Stimulated activated CD4-positive, alpha-beta T cell treated with anti-CD3 and anti-CD28 coated beads, TNF-alpha, amount 100 ng/mL, for 48 hours (primary cell): Measurements from ENCODE around the gene PRKCZ.
A peak's percentile ranks its signal among the peaks of the same experiment; 100 is the strongest.

Experiments used
- DNase-seq, 3 donors: peaks; one replicate each; pipeline ENCODE4 v3.0.0-alpha.2; 2020; ENCODE audit warnings: low read depth in 3 of 3

PRKCZ gene

GRCh38 chr1:2229037-2229864 lies 179.0 kb downstream of the PRKCZ start:
- DNase-seq = no peak

GRCh38 chr1:2229911-2230731 lies 179.9 kb downstream of the PRKCZ start:
- no peak for DNase-seq

- no peak for DNase-seq
Measured at GRCh38 chr1:2230781-2231531, 180.7 kb downstream of the PRKCZ start.

- DNase-seq = peak in 1 of 3 donors; percentile 61
Measured at GRCh38 chr1:2231532-2232254, 181.5 kb downstream of the PRKCZ start.

- DNase-seq = no peak
Measured at GRCh38 chr1:2232255-2232915, 182.2 kb downstream of the PRKCZ start.

GRCh38 chr1:2232916-2233438 lies 182.8 kb downstream of the PRKCZ start:
- no peak for DNase-seq

GRCh38 chr1:2233468-2233867 lies 183.3 kb downstream of the PRKCZ start:
- DNase-seq = no peak

- no peak for DNase-seq
Measured at GRCh38 chr1:2233997-2234761, 184.0 kb downstream of the PRKCZ start.

- DNase-seq = no peak
Measured at GRCh38 chr1:2234762-2235113, 184.5 kb downstream of the PRKCZ start.
